Cerebellar cortex (tissue), 1 donor: ENCODE measurements around the gene MOB1B.
A peak's percentile ranks its signal among the peaks of the same experiment; 100 is the strongest.
"Not testable (repeated sequence)": the region's sequence is repeated elsewhere in the genome, so short reads cannot be mapped to it uniquely, and the experiment has no call there.

Experiments used
- DNase-seq: peaks from one replicate; pipeline ENCODE4 v3.0.0-alpha.2; 2015; ENCODE audit warnings: low spot score

The MOB1B gene

DNA sequence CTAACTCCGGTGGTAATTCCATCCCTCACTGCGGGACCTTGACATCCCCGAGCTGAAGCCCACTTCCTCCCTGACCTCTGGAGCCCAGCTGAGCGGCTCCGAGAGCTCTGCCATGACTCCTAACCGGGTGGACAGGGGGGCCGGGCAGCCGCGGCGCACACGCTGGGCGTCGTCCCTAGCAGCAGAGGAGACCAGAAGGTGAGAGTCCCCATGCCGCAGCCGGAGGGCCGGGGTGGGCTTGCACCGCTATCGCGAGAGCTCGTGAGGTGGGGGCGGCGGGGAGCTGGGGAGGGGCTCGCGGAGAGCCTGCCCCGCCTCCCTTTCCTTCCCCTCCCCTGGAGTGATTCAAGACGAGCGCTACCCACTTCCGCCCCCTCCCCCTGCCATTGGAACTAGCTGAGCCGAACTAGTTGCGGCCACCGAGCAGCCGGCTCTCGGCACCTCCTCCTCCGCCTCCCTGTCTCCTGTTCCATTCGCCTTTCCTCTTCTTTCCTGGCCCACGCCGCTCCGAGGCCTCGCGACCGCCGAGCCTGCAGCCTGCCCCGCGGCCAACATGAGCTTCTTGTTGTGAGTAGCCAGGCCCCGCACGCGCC lies at the start of gene MOB1B:
Gene MOB1B (plus strand): TSS at position 386 of the 593 bp plus-strand sequence. CDS start 168 bp downstream, at position 554.
- DNase-seq, result peak; percentile 88

GRCh38 chr4:70855464-70855863 lies 46.7 kb upstream of the MOB1B start:
- no peak for DNase-seq

DNA sequence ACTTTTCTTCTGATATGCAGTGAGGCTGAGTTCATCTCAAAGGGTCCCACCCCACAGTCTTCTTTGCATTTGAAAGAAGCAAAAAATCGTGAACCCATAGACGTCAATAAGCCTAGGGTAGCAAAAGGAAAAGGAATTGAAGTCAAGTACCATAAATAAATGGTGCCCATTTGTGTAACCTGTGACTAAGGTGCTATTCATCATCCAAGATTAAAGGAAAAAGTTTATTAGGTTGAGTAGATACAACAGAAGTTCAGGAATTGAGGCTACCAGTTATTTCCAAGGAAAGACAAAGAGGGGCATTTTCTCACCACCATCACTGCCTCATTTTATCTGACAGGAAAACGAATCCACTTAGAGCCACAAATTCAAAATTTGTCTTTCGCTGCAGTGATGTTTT lies 43.7 kb upstream of the MOB1B start:
- no peak for DNase-seq

GRCh38 chr4:70859066-70859465 lies 43.1 kb upstream of the MOB1B start:
- DNase-seq, result no peak

GRCh38 chr4:70863099-70863790 lies 38.9 kb upstream of the MOB1B start:
- DNase-seq, result no peak

GRCh38 chr4:70868778-70869177 lies 33.4 kb upstream of the MOB1B start:
- DNase-seq, result no peak

- DNase-seq, result no peak
These were observed 29.0 kb upstream of the MOB1B start for GRCh38 chr4:70873216-70873615.

DNA sequence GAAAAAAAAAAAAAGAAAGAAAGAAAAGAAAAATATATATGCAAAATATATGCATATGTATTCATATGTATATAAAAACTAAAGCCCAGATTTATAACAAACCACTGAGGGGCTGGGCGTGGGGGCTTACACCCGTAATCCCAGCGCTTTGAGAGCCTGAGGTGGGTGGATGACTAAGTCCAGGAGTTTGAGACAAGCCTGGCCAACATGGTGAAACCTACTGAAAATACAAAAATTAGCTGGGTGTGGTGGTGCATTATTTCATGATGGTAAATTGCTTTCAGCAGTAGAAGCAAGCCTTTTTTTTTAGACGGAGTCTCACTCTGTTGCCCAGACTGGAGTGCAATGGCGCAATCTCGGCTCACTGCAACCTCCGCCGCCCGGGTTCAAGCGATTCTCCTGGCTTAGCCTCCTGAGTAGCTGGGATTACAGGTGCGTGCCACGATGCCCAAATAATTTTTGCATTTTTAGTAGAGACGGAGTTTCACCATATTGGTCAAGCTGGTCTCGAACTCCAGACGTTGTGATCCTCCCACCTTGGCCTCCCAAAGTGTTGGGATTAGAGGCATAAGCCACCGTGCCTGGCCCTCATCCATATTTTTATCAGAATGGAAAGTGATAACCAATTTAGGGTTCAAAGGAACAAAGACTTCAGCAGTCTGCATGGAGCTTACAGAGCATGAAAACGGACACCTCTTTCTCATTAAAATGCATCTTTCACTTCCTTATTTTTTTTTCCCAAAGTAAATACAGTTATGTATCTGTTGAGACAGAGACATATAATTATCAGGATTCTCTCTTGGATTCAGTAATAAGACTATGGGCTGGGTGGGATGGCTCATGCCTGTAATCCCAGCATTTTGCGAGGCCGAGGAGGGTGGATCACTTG lies 27.7 kb upstream of the MOB1B start:
- no peak for DNase-seq

DNA sequence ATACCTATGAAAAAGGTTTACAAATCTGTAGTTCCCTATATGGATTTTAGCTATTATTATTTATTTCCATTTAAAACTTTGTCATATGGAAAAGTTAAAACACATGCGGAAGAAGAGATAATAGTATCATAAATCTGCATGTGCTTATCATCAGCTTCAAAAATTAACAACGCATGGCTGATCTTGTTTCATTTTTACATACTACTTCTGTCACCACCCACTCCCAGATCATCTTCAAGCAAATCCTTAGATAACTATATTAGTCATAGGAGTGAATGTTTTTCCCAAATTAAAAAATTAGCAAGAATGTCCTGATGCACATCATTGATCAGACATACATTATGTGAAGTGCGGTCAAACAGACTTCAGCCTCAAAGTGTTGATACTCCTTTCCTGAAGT lies 24.6 kb upstream of the MOB1B start:
- DNase-seq, result no peak

- DNase-seq, result no peak
These were observed 21.4 kb upstream of the MOB1B start for GRCh38 chr4:70880739-70881138.

DNA sequence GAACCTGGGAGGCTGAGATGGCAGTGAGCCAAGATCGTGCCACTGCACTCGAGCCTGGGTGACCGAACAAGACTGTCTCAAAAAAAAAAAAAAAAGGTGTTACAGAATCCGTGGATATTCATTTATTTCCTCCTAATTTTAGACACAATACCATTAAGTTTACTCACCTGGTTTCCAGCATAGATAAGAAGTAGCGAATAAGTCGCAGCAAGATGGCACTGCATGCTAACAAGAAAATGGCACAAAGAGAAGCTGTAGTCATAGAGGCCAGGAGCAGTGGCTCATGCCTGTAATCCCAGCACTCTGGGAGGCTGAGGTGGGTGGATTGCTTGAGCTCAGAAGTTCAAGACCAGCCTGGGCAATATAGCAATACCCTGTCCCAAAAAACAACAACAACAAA lies 17.0 kb upstream of the MOB1B start:
- DNase-seq, result no peak

GRCh38 chr4:70892086-70892769 lies 9.9 kb upstream of the MOB1B start:
- DNase-seq, result no peak

DNA sequence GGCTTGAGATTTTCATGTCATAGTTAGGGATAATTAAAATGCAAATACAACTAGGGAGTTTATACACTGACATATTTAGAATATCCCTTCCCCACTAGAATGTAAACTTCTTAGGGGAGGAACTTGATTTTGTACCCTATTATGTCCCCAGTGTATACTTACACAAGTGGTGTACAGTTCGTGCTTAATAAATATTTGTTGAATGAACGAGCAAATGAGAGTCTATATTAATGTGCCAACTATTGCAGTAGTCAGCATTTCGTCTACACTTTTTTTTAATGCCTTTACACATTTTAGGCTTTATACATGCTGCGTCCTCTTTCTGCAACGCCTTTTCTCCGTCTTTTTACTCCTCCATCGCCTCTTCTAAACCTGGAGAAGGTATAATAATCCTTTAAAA lies 8.4 kb upstream of the MOB1B start:
- no peak for DNase-seq

DNA sequence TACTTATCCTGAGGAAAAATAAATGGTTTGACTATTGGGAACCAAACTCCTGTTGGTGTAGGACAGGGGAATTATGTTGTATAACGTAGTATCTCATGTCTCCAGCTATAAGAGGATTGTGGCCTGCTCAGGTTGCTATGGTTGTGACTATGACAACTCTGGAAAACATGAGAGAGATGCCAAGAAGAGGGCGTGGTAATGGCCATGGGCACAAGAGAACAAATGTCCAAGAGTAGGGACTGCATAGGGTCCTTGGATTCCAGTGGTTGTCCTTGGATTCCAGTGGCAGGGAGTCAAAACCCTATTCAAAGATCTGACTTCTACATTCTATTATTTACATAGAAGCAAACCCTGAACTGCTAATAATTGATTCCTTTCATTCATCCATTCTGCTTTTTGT lies 6.8 kb upstream of the MOB1B start:
- no peak for DNase-seq

GRCh38 chr4:70895811-70896491 lies 6.2 kb upstream of the MOB1B start:
- DNase-seq, result no peak

- DNase-seq, result not testable (repeated sequence)
These were observed 3.6 kb upstream of the MOB1B start for GRCh38 chr4:70898581-70898980.

DNA sequence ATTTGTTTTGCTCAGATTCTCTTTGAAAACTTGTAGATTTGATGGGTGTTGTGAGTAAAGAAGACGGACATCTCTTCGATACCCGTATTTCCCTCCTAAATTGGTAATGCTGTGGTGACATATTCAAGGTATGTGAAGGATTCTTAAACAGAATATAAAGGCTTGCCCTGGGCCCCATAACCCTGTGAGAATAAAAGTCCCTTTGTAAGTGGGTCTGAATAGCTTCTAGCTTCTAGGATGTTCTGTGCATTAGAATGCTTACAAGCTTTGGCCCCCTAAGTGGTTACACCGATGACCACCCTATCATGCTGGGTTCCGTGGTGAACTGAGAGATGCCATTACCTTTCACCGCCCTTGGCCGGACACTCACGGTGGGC lies 574 bp upstream of the MOB1B start:
- peak; percentile 52 for DNase-seq

DNA sequence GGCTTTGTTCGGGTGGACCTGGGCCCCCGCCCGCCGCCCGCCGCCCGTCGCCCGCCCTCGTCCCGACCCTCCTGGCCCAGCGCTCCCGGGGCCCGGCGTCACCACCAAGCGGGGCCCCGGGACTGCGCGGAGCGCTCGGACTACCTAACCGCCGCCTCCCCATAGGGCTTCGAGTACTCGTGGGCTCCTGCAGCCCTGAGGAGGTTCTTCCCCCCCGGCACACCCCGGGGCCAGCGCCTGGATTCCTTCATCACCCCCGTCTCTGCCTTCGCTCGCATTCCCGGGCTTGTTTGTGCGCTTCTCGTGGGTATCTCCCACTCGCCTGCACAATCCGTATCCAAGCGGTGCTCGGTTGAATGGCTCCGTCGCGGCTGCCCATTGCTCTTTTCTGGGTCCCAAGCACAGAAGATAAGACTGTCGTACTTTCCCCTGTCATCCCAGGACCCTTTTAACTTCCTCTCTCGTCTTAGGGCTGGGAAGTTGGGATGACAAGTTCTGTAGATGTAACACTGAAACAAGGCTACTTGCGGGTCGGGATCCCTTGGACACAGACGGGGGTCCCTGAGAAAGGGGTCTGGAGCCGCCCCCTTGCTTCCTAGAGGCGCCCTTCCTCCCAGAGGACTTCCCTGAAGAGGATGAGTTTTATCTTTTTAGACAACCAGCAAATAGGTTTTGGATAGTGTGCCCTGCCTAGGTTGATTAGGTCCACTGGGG lies 565 bp downstream of the MOB1B start:
- peak; percentile 45 for DNase-seq

- peak; percentile 19 for DNase-seq
These were observed 1.1 kb downstream of the MOB1B start for GRCh38 chr4:70903291-70903603.

GRCh38 chr4:70908993-70909556 lies 6.9 kb downstream of the MOB1B start:
- DNase-seq, result no peak

DNA sequence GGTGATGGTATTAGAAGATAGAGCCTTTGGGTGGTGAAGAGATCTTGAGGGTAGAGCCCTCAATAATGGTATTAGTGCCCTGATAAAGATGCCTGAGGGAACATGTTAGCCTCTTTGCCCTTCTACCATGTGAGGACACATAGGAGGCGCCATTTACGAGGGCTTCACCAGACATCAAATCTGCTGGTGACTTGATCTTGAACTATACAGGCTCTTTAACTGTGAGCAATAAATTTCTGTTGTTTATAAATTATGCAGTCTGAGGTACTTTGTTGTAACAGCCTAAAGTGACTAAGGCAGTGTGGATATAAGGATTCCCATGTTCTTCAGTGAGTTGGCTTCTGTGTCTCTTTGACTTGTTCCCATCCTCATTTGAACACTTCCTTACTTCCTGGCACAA lies 11.8 kb downstream of the MOB1B start:
- no peak for DNase-seq
